Panc1 (cell line): Measurements from ENCODE around the gene FCRL5. TPM values are rescaled to one million over a fixed set of nuclear protein-coding genes. Genes with fewer than 3 reads are reported as not detected.

Experiments used
- ATAC-seq: fragments of 200-7000 bp; cut with Tn5 transposase; 2 replicates; pipeline ENCODE4 v1.9.1; 2020; ENCODE audit warnings: mild to moderate bottlenecking, moderate library complexity
- BruUV-seq: library from RNA; stranded (reverse); fragments of 400-500 nt; replicated peaks from 2 replicates; lab custom pipeline; 2021; lab: Mats Ljungman, UMichigan
- CTCF ChIA-PET: fragments of 300-600 bp; sonication (Branson Sonifier 250); formaldehyde crosslinking; loops from one replicate; lab custom pipeline; 2022; ENCODE audit warnings: antibody characterized with exemption; lab: Charles Lee
- POLR2A ChIA-PET: fragments of 300-600 bp; sonication (Branson Sonifier 250); formaldehyde crosslinking; loops from one replicate; lab custom pipeline; 2022; ENCODE audit warnings: antibody characterized with exemption; lab: Charles Lee
- DNase-seq: peaks from one replicate; pipeline ENCODE4 v3.0.0-alpha.2; 2010; ENCODE audit warnings: low read depth, low spot score
- H3K27ac ChIP-seq: 2 replicates; pipeline ENCODE4 v1.5.1; 2011; ENCODE audit warnings: mild to moderate bottlenecking, low read length, inconsistent platforms
- H3K27me3 ChIP-seq: fragments of 200-500 bp; sonication (Bioruptor generic); 2 replicates; pipeline ENCODE4 v1.6.0; 2014; ENCODE audit warnings: low read length, inconsistent platforms; ENCODE audit not compliant: control insufficient read depth, insufficient read depth
- H3K36me3 ChIP-seq: fragments of 200-500 bp; sonication (Bioruptor generic); 2 replicates; pipeline ENCODE4 v1.5.1; 2014; ENCODE audit warnings: inconsistent platforms, mild to moderate bottlenecking, low read length, moderate library complexity; ENCODE audit not compliant: control insufficient read depth, insufficient read depth
- H3K4me1 ChIP-seq: 2 replicates; pipeline ENCODE4 v1.5.1; 2011; ENCODE audit warnings: inconsistent platforms, mild to moderate bottlenecking, low read length, moderate library complexity; ENCODE audit not compliant: control insufficient read depth, insufficient read depth
- H3K4me3 ChIP-seq, 2 experiments: 2 replicates each; pipeline ENCODE4 v1.5.1; 2011 to 2012; ENCODE audit warnings: low read depth in 2 of 2, low read length in 2 of 2, mild to moderate bottlenecking in 2 of 2, inconsistent platforms in 1 of 2, moderate library complexity in 1 of 2
- H3K9me3 ChIP-seq: fragments of 200-500 bp; sonication (Bioruptor generic); 2 replicates; pipeline ENCODE4 v1.5.1; 2014; ENCODE audit warnings: low read depth, mild to moderate bottlenecking, inconsistent platforms, low read length, moderate library complexity; ENCODE audit not compliant: control insufficient read depth, insufficient read depth
- CTCF ChIP-seq: fragments of 450-650 bp; IDR thresholded peaks from 2 replicates; pipeline ENCODE4 v1.5.1; 2017; ENCODE audit warnings: mild to moderate bottlenecking
- POLR2AphosphoS5 ChIP-seq: IDR thresholded peaks from 2 replicates; pipeline ENCODE4 v1.6.1; 2012; ENCODE audit warnings: mild to moderate bottlenecking, low read depth, low read length, moderate library complexity
- REST ChIP-seq, 2 experiments: IDR thresholded peaks; 2 replicates each; pipeline ENCODE4 v1.6.1; 2011 to 2012; ENCODE audit warnings: low read depth in 2 of 2, control low read depth in 1 of 2, low read length in 1 of 2, mild to moderate bottlenecking in 1 of 2, moderate library complexity in 1 of 2; ENCODE audit not compliant: insufficient read depth in 1 of 2
- SIN3A ChIP-seq: IDR thresholded peaks from 2 replicates; pipeline ENCODE4 v1.6.1; 2012; ENCODE audit warnings: low read depth, mild to moderate bottlenecking, low read length, moderate library complexity, borderline replicate concordance; ENCODE audit not compliant: insufficient read depth
- TCF7L2 ChIP-seq: IDR thresholded peaks from 2 replicates; pipeline ENCODE4 v1.6.1; 2011; ENCODE audit warnings: mild to moderate bottlenecking, low read depth, low read length, inconsistent platforms
- in situ Hi-C: cut with HindIII; loops from 2 replicates; pipeline ENCODE4 v1.10.0; 2016; ENCODE audit warnings: low sequenced_read_pairs, low pct_unique_long_range_greater_than_20kb
- intact Hi-C: fragments of 100-400 bp; cut with micrococcal nuclease; formaldehyde crosslinking; loops from one replicate; pipeline ENCODE4 v1.10.0; 2022; ENCODE audit not compliant: unreplicated experiment
- total RNA-seq: library from RNA; stranded (reverse); gene quantifications from one replicate; pipeline ENCODE4 v1.2.1, GENCODE V29; 2021; ENCODE audit not compliant: unreplicated experiment

FCRL5 gene
- total RNA-seq, 1 experiment from 2014 or later: not detected

DNA sequence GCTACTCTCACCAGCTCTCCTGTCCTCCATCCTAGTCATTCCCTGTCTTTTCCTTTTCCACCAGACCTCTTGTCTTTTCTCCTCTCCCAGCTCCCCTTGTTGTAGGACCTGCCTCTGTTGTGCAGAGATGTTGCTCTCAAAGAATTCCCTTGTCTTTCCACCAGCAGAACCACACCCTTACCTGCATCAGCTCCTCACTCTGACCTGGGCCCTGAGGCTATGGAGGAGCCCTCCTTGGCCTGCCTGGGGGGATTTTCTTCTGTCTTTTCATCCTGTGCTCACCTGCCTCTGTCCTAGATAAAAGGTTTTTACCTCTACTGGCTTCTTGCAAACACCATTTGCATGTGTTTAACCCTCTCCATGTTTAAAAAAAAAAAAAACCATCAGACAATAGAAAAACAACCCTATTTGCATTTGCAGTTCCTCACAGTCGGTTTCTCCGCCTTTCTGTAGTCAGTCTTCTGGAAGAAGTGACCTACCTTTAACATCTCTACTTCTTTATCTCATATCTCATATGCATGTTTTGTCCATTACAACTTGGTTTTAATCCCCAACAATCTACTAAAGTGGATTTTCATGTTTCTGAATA lies 12.1 kb downstream of the FCRL5 start:
- no peak for ATAC-seq
- CTCF ChIA-PET: no interaction called here
- TF ChIP-seq REST (IDR thresholded peaks at IDR 0.05; ENCODE audit: insufficient read depth in 1 of 2, low read depth in 2 of 2, low read length in 1 of 2) (no peak), TCF7L2 (no peak), CTCF (no peak), SIN3A (no peak), POLR2AphosphoS5 (no peak)

GRCh38 chr1:157539568-157539967 lies 12.7 kb downstream of the FCRL5 start:
- H3K27ac ChIP-seq: no peak overlapping the region
- in situ Hi-C loops (no loop called here), intact Hi-C loops (no loop called here)
- H3K27me3 ChIP-seq: no peaks in the 10 kb centered on the region; the same call in 1 of the 2 replicates
- H3K4me3 ChIP-seq: no peak overlapping the region
- ATAC-seq (no peak), DNase-seq (no peak)
- BruUV-seq: no TSS peak
- TF ChIP-seq TCF7L2 (no peak), POLR2AphosphoS5 (no peak), CTCF (no peak), SIN3A (no peak), REST (IDR thresholded peaks at IDR 0.05; ENCODE audit: insufficient read depth in 1 of 2, low read depth in 2 of 2, low read length in 1 of 2) (no peak)
- ChIA-PET CTCF (no interaction called here), POLR2A (no interaction called here)
- no peaks in the 10 kb centered on the region for H3K36me3 ChIP-seq
- H3K4me1 ChIP-seq: no peaks in the 10 kb centered on the region
- H3K9me3 ChIP-seq: no peaks in the 10 kb centered on the region

More for the DNA sequence above, 12.1 kb downstream of the FCRL5 start:
- intact Hi-C loops: no loop called here
- BruUV-seq: no TSS peak
- Histone ChIP-seq H3K27me3 (no peaks in the 10 kb centered on the region; the same call in 1 of the 2 replicates), H3K27ac (no peak overlapping the region), H3K9me3 (no peaks in the 10 kb centered on the region), H3K36me3 (no peaks in the 10 kb centered on the region), H3K4me3 (no peak overlapping the region), H3K4me1 (no peaks in the 10 kb centered on the region)
- DNase-seq: no peak
- POLR2A ChIA-PET: no interaction called here
- in situ Hi-C loops: no loop called here
